Hepatic stellate cell (primary cell): ENCODE results near the gene FBP2.
A peak's percentile ranks its signal among the peaks of the same experiment; 100 is the strongest.
"Not testable (repeated sequence)": the region's sequence is repeated elsewhere in the genome, so short reads cannot be mapped to it uniquely, and the experiment has no call there.

Experiments
- DNase-seq: peaks from one replicate; pipeline ENCODE4 v3.0.0; 2011; ENCODE audit warnings: low spot score

FBP2 gene

DNA sequence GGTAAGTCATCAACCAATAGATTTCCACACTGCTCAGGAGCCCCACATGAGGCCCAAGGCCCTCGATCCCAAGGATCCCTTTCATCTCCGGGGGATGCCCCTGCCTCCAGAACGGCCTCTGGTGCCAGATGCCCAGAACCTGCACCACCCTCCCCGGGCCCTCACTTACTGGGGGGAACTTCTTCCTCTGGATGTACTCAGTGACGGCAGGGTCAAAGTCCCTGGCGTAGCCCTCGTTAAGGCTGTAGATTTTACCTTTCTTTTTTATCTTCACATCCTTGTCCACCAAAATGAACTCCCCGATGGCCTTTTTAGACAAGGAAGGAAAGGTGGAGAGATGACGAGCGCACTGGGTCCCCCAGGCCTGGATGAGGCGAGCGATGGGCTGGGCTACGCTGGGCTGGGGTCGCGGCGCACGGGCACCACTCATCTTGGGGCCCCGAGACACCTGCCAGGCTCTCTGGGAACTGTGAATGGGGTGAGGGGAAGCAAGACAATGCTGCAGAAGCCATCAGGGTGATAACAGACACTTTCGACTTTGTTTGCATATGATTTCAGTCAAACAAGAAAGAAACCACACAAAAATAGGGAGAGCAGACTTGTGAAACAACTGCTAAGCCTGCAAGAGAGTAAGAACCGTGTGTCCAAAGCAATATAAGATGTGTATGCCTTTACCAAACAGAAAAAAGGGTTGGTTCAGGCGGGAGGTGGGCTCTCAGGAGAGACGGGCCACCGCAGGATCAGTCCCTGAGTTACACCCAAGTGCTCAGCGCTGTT is 13.2 kb upstream of the FBP2 start:
- no peak for DNase-seq

- peak; percentile 83 for DNase-seq
Observed at GRCh38 chr9:94603259-94604160, 9.9 kb upstream of the FBP2 start.

DNA sequence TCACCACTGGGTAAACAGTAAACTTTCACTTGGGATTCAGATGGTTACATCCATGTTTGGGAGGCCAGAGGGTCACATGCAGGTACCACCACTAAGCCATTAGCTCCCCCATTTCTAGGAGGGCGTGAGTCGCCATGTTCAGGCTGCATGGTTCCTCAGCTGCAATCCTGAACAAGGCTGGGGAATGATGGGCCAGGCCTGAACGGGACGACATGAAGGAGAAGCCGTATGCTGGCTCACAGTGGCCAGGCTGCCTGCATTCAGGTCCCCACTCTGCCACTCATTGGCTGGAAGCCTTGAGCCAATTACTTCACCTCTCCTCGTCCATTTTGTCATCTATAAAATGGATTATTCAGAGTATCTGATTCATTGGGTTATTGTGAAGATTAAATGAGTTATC is 9.0 kb upstream of the FBP2 start:
- DNase-seq, result no peak

GRCh38 chr9:94600715-94601114 is 7.1 kb upstream of the FBP2 start:
- no peak for DNase-seq

GRCh38 chr9:94600258-94600657 is 6.6 kb upstream of the FBP2 start:
- DNase-seq, result no peak

DNA sequence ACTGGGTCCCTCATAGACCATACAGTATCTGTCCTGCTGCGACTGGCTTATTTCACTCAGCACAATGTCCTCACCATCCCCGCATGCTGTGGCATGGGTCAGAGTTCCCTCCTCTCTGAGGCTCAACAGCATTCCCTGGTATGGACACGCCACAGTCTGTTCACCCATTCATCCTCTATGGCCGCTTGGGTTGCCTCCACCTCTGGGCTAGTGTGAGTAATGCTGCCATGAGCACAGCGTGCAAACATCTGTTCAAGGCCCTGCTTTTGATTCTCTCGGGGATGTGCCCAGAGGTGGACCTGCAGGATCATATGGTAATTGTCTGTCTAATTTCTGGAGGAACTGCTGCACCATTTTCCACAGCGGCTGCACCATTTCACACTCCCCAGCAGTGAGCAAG is 5.5 kb upstream of the FBP2 start:
- no peak for DNase-seq

- DNase-seq, result not testable (repeated sequence)
Observed at GRCh38 chr9:94592683-94593082, 941 bp downstream of the FBP2 start.

DNA sequence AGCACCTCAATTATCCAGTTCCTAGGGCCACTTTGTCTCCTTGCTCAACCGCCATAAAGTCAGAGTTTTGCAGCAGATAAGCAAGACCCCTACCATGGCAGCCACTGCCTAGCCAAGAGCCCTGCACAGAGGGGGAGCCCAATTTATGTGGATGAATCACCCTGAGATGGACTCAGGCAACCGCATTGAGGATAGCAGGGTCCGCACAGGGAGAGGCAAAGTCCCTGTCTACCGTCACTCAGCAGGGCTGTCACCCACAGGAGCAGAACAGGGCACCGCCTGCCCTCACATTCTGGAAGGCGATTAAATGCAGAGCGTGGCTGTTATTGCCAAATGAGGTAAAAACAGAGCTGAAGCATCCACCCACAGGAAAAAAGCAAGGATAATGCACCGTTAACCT is 1.7 kb downstream of the FBP2 start:
- DNase-seq, result no peak

DNA sequence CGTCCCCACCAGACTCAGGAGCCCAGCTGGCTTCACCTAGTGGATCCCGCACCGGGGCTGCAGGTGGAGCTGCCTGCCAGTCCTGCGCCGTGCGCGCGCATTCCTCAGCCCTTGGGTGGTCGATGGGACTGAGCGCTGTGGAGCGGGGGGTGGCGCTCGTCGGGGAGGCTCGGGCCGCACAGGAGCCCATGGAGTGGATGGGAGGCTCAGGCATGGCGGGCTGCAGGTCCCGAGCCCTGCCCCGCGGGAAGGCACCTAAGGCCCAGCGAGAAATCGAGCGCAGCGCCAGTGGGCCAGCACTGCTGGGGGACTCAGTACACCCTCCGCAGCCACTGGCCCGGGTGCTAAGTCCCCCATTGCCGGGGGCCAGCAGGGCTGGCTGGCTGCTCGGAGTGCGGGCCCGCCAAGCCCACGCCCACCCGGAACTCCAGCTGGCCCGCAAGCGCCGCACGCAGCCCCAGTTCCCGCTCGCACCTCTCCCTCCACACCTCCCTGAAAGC is 2.5 kb downstream of the FBP2 start:
- not testable (repeated sequence) for DNase-seq

DNA sequence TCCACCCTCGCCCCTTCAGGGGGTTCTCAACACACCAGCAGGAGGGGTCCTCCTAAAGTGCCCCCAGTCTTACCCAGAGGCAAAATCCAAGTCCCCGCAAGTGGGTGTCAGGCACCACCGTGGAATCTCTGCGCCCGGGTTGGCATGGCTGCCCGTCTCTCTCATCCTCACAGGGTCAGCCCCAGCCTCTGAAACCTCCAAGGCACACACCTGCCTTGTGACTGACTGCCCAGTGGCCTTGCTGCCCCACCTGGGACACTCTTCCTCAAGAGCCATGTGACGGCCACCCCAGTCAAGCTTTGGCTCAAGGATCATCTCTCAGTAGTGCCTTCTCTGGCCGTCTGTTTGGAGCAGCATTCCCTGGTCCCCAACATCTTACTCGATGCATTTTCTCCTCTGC is 4.9 kb downstream of the FBP2 start:
- no peak for DNase-seq

DNA sequence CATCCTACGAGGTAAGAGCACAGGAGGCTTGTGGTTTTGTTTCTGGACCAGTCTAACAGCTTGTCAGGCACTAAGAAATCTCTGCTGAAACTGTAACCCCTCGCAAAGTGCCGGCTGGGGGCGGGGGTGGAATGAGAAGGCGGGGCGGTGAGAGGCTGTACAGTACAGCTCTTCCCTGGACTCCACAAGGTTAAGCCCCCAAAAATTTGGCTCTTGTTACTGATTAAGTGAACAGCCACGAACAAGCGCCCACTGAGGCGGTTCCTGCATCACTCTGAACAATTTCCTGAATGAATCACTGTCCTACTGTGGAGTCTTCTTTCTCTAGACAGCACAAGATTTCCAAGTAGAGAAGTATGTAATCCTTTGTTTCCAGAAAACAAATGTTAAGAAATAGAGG is 6.8 kb downstream of the FBP2 start:
- DNase-seq, result peak; percentile 34

DNA sequence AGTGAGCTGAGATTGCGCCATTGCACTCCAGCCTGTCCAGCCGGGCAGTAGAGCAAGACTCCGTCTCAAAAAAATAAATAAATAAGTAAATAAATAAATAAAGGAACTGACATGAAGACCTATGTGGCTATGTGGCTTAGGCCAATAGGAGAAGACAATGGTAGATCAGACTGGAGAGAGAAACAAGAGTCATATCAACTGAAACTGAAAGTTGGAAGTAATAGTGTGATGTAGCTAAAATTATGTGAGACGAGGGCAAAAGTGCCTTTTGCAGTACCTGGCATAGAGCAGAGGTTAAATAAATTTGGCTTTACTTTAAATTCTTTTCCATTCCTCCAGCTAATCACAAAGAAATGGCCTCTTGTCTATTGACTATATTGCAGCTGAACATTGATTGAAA is 7.3 kb downstream of the FBP2 start:
- no peak for DNase-seq

DNA sequence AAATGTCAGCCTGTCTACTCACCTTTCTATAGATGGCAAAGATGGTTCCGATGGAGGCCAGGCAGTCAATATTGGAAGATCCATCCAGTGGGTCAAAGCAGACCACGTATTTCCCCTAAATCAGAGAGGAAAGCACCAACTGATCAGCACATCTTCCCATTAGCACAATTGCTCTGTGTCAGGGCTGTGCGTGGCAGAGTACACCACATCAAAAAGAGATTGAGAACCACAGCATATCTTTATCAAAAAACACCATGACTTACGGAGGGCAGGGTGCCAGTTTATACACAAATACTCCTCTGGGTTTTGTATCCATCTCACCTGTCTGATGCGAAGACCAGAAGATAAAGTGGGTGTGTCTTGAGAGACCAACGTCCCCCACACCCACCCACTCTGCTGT is 9.1 kb downstream of the FBP2 start:
- DNase-seq, result no peak

DNA sequence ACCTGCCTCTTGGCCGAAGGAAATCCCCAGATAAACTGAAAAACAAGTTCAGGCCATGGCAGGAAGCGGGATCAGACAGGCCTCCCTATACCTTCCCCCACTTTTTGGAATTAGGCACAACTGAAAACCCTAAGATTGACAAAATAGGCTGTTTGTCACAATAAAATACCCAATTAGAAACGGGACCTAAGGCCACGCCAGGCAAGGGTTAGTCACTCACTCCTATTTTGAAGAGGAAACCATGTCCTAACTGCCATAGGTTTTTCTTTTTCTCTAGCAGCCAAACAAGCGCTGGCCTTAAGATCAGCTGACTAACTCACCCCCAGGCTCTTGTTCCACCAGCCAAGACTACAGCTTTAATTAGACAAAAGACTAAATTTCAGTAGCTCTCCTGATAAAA is 11.9 kb downstream of the FBP2 start:
- no peak for DNase-seq

GRCh38 chr9:94577571-94577970 is 16.1 kb downstream of the FBP2 start:
- no peak for DNase-seq

GRCh38 chr9:94577036-94577435 is 16.6 kb downstream of the FBP2 start:
- DNase-seq, result no peak

GRCh38 chr9:94576131-94576530 is 17.5 kb downstream of the FBP2 start:
- DNase-seq, result no peak

GRCh38 chr9:94568972-94569712 is 24.5 kb downstream of the FBP2 start:
- DNase-seq, result no peak

GRCh38 chr9:94568250-94568889 is 25.3 kb downstream of the FBP2 start:
- no peak for DNase-seq

DNA sequence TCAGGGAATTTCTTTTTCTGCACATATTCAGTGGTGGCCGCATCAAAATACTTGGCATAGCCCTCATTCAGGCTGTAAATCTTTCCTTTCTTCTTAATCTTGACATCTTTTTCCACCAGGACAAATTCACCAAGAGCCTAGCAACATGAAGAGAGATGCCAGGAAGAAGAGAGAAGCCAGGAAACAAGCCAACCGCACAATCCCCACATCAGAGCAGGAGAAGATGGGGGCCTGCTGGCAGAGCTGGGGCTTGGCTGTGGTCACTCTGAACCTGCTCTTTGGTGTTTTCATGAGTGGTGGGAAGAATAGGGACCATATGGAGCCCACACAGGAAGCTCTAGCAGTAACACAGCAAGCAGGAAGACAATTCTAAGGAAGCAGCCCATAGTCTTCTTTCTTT is 26.4 kb downstream of the FBP2 start:
- no peak for DNase-seq

GRCh38 chr9:94566550-94566949 is 27.1 kb downstream of the FBP2 start:
- no peak for DNase-seq

DNA sequence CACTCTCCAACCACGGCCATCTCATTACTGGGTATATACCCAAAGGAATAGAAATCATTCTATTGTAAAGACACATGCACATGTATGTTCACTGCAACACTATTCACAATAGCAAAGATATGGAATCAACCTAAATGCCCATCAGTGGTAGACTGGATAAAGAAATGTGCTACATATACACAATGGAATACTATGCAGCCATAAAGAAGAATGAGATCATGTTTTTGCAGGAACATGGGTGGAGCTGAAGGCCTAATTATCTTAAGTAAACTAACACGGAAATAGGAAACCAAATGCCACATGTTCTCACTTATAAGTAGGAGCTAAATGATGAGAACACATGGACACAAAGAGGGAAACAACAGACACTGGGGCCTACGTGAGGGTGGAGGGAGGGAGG is 29.3 kb downstream of the FBP2 start:
- DNase-seq, result not testable (repeated sequence)
